Effector CD4-positive, alpha-beta T cell (primary cell): ENCODE results near the gene UNC5C.

Source experiments
- DNase-seq: peaks from one replicate; pipeline ENCODE4 v3.0.0-alpha.2; 2020

Gene UNC5C

GRCh38 chr4:95388911-95389310 lies 159.9 kb downstream of the UNC5C start:
- DNase-seq, result no peak

GRCh38 chr4:95387719-95388118 lies 161.1 kb downstream of the UNC5C start:
- no peak for DNase-seq

GRCh38 chr4:95386410-95386809 lies 162.4 kb downstream of the UNC5C start:
- DNase-seq, result no peak

- no peak for DNase-seq
Observed at GRCh38 chr4:95381843-95382580, 166.8 kb downstream of the UNC5C start.

- no peak for DNase-seq
Observed at GRCh38 chr4:95379633-95380032, 169.1 kb downstream of the UNC5C start.

GRCh38 chr4:95377366-95377900 lies 171.3 kb downstream of the UNC5C start:
- DNase-seq, result no peak

GRCh38 chr4:95371476-95372224 lies 177.1 kb downstream of the UNC5C start:
- DNase-seq, result no peak

- DNase-seq, result no peak
Observed at GRCh38 chr4:95367824-95368223, 180.9 kb downstream of the UNC5C start.

- no peak for DNase-seq
Observed at GRCh38 chr4:95363966-95364365, 184.8 kb downstream of the UNC5C start.

GRCh38 chr4:95363559-95363925 lies 185.2 kb downstream of the UNC5C start:
- no peak for DNase-seq

- DNase-seq, result no peak
Observed at GRCh38 chr4:95362906-95363558, 185.7 kb downstream of the UNC5C start.

GRCh38 chr4:95362066-95362465 lies 186.7 kb downstream of the UNC5C start:
- no peak for DNase-seq

GRCh38 chr4:95361696-95361965 lies 187.1 kb downstream of the UNC5C start:
- DNase-seq, result no peak

- DNase-seq, result no peak
Observed at GRCh38 chr4:95360906-95361695, 187.7 kb downstream of the UNC5C start.

- DNase-seq, result no peak
Observed at GRCh38 chr4:95360256-95360903, 188.4 kb downstream of the UNC5C start.

GRCh38 chr4:95358421-95358820 lies 190.4 kb downstream of the UNC5C start:
- DNase-seq, result no peak

GRCh38 chr4:95355021-95355420 lies 193.8 kb downstream of the UNC5C start:
- DNase-seq, result no peak

- DNase-seq, result no peak
Observed at GRCh38 chr4:95348418-95348817, 200.4 kb downstream of the UNC5C start.

- DNase-seq, result no peak
Observed at GRCh38 chr4:95343235-95343634, 205.5 kb downstream of the UNC5C start.

GRCh38 chr4:95340191-95340590 lies 208.6 kb downstream of the UNC5C start:
- DNase-seq, result no peak

GRCh38 chr4:95325665-95326064 lies 223.1 kb downstream of the UNC5C start:
- DNase-seq, result no peak

GRCh38 chr4:95319169-95319568 lies 229.6 kb downstream of the UNC5C start:
- DNase-seq, result no peak

GRCh38 chr4:95318483-95318882 lies 230.3 kb downstream of the UNC5C start:
- no peak for DNase-seq
